Mesothelial cell of epicardium (in vitro differentiated cells): ENCODE measurements around the gene ABCA13. TPM values are rescaled to one million over a fixed set of nuclear protein-coding genes. Genes with fewer than 3 reads are reported as not detected.

Source experiments
- DNase-seq, 2 experiments: peaks; one replicate each; pipeline ENCODE4 v3.0.0; 2021; ENCODE audit warnings: low spot score in 2 of 2; ENCODE audit not compliant: unreplicated experiment in 2 of 2
- H3K27ac Mint-ChIP-seq: 2 replicates; pipeline ENCODE4 v1.8.0; 2021; ENCODE audit warnings: mixed read lengths
- H3K27me3 Mint-ChIP-seq: 2 replicates; pipeline ENCODE4 v1.8.0; 2021; ENCODE audit warnings: low read depth, mixed read lengths
- H3K36me3 Mint-ChIP-seq: 2 replicates; pipeline ENCODE4 v1.8.0; 2021; ENCODE audit warnings: mixed read lengths
- H3K4me1 Mint-ChIP-seq: 2 replicates; pipeline ENCODE4 v1.8.0; 2021; ENCODE audit warnings: mixed read lengths
- H3K4me3 Mint-ChIP-seq: 2 replicates; pipeline ENCODE4 v1.8.0; 2021; ENCODE audit warnings: mild to moderate bottlenecking, moderate library complexity, mixed read lengths
- H3K9me3 Mint-ChIP-seq: 2 replicates; pipeline ENCODE4 v1.8.0; 2021; ENCODE audit warnings: mixed read lengths
- CTCF ChIP-seq: fragments of 200-600 bp; sonication (generic); IDR thresholded peaks from one replicate; pipeline ENCODE4 v1.5.0; 2021; ENCODE audit warnings: antibody characterized with exemption; ENCODE audit not compliant: unreplicated experiment
- total RNA-seq: library from RNA; stranded (reverse); gene quantifications from 3 replicates; pipeline ENCODE4 v1.2.1, GENCODE V29; 2021

Gene ABCA13
- total RNA-seq, 1 donor from 2014 or later, result 0.29 TPM

- no peaks in the 10 kb centered on the region for H3K4me1 Mint-ChIP-seq
- no peak for DNase-seq
- H3K4me3 Mint-ChIP-seq, result no peak overlapping the region
- no peak for TF ChIP-seq CTCF
- no peak overlapping the region for H3K27ac Mint-ChIP-seq
- peaks cover 6% of the 10 kb centered on the region for H3K27me3 Mint-ChIP-seq
- H3K9me3 Mint-ChIP-seq, result no peaks in the 10 kb centered on the region
- no peaks in the 10 kb centered on the region for H3K36me3 Mint-ChIP-seq
Measured at GRCh38 chr7:48421357-48421756, 250.1 kb downstream of the ABCA13 start.

DNA sequence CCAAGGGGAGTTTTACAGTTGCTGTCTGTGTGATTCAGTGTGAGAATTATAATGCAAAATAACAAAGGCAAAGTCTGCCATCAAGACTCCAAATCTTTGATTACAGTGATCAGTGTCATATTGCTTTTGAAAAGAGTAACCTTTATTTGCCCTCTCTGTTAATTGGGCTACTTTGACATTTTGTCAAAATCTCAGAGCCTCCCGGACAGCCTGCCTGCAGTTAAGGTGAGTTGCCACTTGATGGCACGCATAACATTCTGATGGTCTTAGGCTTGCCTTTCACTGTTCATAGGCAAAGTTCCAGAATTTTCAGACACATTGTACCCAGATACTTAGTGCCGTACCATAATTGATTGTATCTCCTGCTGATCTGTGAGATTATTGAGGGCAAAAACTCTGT is 253.5 kb downstream of the ABCA13 start:
- Mint-ChIP-seq H3K4me1 (peaks cover 5% of the 10 kb centered on the region), H3K27me3 (peaks cover 2% of the 10 kb centered on the region), H3K27ac (no peak overlapping the region), H3K4me3 (no peak overlapping the region), H3K9me3 (no peaks in the 10 kb centered on the region), H3K36me3 (no peaks in the 10 kb centered on the region)
- no peak for TF ChIP-seq CTCF
- DNase-seq, result no peak

DNA sequence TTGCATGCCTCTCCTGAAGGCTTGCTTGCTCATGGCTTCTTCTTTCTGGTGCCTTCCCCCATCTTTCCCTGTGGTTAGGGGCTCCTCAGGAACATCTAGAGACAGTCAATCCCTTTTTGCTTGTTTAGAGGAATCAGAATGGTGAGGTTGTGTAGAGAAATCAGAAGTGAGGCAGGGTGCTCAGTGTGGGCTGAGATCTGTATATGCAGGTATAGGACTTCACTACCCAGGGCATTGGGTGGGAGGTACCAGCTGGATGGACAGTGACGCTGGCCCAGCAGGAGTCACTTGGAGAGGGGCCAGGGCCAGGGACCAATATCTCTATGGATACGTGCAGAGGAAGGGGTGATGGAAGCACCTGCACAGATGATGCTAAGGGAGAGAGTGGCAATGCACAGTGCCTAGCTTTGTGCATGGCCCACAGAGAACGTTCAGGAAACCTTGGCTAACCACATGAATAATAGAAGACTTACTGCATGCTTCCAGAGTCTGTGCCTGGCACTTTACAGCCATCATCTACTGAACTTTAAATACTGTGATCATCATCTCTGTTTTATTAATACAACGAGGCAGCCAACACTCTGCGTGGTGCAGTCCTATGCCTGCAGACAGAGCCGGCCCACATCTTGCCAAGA is 255.2 kb downstream of the ABCA13 start:
- peaks cover 5% of the 10 kb centered on the region for H3K4me1 Mint-ChIP-seq
- no peaks in the 10 kb centered on the region for H3K9me3 Mint-ChIP-seq
- H3K4me3 Mint-ChIP-seq, result no peak overlapping the region
- no peak for TF ChIP-seq CTCF
- H3K27me3 Mint-ChIP-seq, result no peaks in the 10 kb centered on the region
- no peaks in the 10 kb centered on the region for H3K36me3 Mint-ChIP-seq
- no peak for DNase-seq
- no peak overlapping the region for H3K27ac Mint-ChIP-seq

GRCh38 chr7:48426966-48427555 is 255.8 kb downstream of the ABCA13 start:
- H3K9me3 Mint-ChIP-seq, result no peaks in the 10 kb centered on the region
- H3K4me3 Mint-ChIP-seq, result no peak overlapping the region
- no peak for DNase-seq
- TF ChIP-seq CTCF, result no peak
- H3K27ac Mint-ChIP-seq, result no peak overlapping the region
- H3K4me1 Mint-ChIP-seq, result peaks cover 5% of the 10 kb centered on the region
- H3K36me3 Mint-ChIP-seq, result no peaks in the 10 kb centered on the region
- no peaks in the 10 kb centered on the region for H3K27me3 Mint-ChIP-seq

GRCh38 chr7:48427671-48428070 is 256.4 kb downstream of the ABCA13 start:
- no peaks in the 10 kb centered on the region for H3K9me3 Mint-ChIP-seq
- no peaks in the 10 kb centered on the region for H3K36me3 Mint-ChIP-seq
- DNase-seq, result no peak
- no peak overlapping the region for H3K27ac Mint-ChIP-seq
- no peak for TF ChIP-seq CTCF
- no peak overlapping the region for H3K4me3 Mint-ChIP-seq
- H3K4me1 Mint-ChIP-seq, result peaks cover 5% of the 10 kb centered on the region
- H3K27me3 Mint-ChIP-seq, result no peaks in the 10 kb centered on the region
